B cell (primary cell): Measurements from ENCODE around the gene IFNW1. TPM values are rescaled to one million over a fixed set of nuclear protein-coding genes. Genes with fewer than 3 reads are reported as not detected.

Source experiments
- ATAC-seq: fragments of 200-7000 bp; cut with Tn5 transposase; one replicate; pipeline ENCODE4 v1.10.0; 2021; ENCODE audit warnings: low read depth, mild to moderate bottlenecking, moderate number of reproducible peaks, moderate library complexity
- CTCF ChIA-PET: fragments of 350-600 bp; sonication (Branson Sonifier 250); formaldehyde crosslinking; loops from one replicate; lab custom pipeline; 2021; ENCODE audit warnings: antibody characterized with exemption, inconsistent platforms; lab: Charles Lee
- POLR2A ChIA-PET: fragments of 350-600 bp; sonication (Branson Sonifier 250); formaldehyde crosslinking; loops from one replicate; lab custom pipeline; 2021; ENCODE audit warnings: antibody characterized with exemption; lab: Charles Lee
- DNase-seq: peaks from one replicate; pipeline ENCODE4 v3.0.0; 2013
- H2AFZ ChIP-seq: 2 replicates; pipeline ENCODE4 v1.6.1; 2012; ENCODE audit warnings: mild to moderate bottlenecking, low read depth, low read length; ENCODE audit not compliant: insufficient read depth, poor library complexity, severe bottlenecking
- H3K27ac ChIP-seq, 2 donors: 1 replicate in 1 of 2; 2 replicates in 1 of 2; pipeline ENCODE4 v1.5.1; 2012 to 2013; ENCODE audit warnings: low read length in 2 of 2, mild to moderate bottlenecking in 2 of 2, moderate library complexity in 1 of 2
- H3K27me3 ChIP-seq, 4 experiments: fragments of 200-600 bp in 1 of 4; sonication (generic) in 1 of 4; replicated peaks in 1 of 4; 1 replicate in 2 of 4; 2 replicates in 2 of 4; pipeline versions ENCODE4 v1.6.1 to v1.7.0; 2013 to 2016; ENCODE audit warnings: low read length in 3 of 4, mild to moderate bottlenecking in 2 of 4, mixed read lengths in 1 of 4, moderate library complexity in 1 of 4; ENCODE audit not compliant: insufficient read depth in 4 of 4, control insufficient read depth in 3 of 4; ENCODE audit errors: control extremely low read depth in 1 of 4
- H3K36me3 ChIP-seq, 2 experiments: replicated peaks in 1 of 2; 1 replicate in 1 of 2; 2 replicates in 1 of 2; pipeline versions ENCODE4 v1.6.1 to v1.7.1; 2013; ENCODE audit warnings: low read length in 1 of 2; ENCODE audit not compliant: insufficient read depth in 2 of 2, control insufficient read depth in 1 of 2; ENCODE audit errors: control extremely low read depth in 1 of 2, extremely low read depth in 1 of 2
- H3K4me1 ChIP-seq, 2 donors: fragments of 200-600 bp in 1 of 2; sonication (generic) in 1 of 2; 1 replicate in 1 of 2; 2 replicates in 1 of 2; pipeline versions ENCODE4 v1.5.1 to v1.6.1; 2013 to 2017; ENCODE audit warnings: low read length in 2 of 2; ENCODE audit not compliant: control insufficient read depth in 2 of 2, insufficient read depth in 2 of 2
- H3K4me2 ChIP-seq: replicated peaks from 2 replicates; pipeline ENCODE3; 2012; ENCODE audit warnings: mild to moderate bottlenecking, low read depth, low read length; ENCODE audit not compliant: poor library complexity, severe bottlenecking
- H3K4me3 ChIP-seq, 5 experiments: fragments of 200-600 bp in 1 of 5; sonication (generic) in 1 of 5; 1 replicate in 3 of 5; 2 replicates in 2 of 5; pipeline versions ENCODE4 v1.5.1 to v1.7.0; 2011 to 2016; ENCODE audit warnings: low read length in 4 of 5, mild to moderate bottlenecking in 4 of 5, low read depth in 2 of 5, control low read depth in 1 of 5, moderate library complexity in 1 of 5; ENCODE audit not compliant: insufficient read depth in 1 of 5; ENCODE audit errors: control extremely low read depth in 1 of 5, extremely low read depth in 1 of 5
- H3K79me2 ChIP-seq: fragments of 200-600 bp; sonication (generic); one replicate; pipeline ENCODE4 v1.6.0; 2016; ENCODE audit warnings: low read length; ENCODE audit not compliant: control insufficient read depth, insufficient read depth
- H3K9ac ChIP-seq: fragments of 200-600 bp; sonication (generic); 2 replicates; pipeline ENCODE4 v1.6.1; 2017; ENCODE audit warnings: mild to moderate bottlenecking, low read length, moderate library complexity
- H3K9me3 ChIP-seq, 3 donors: one replicate each; pipeline versions ENCODE4 v1.6.1 to v1.7.1; 2013; ENCODE audit warnings: low read length in 2 of 3; ENCODE audit not compliant: control insufficient read depth in 2 of 3, insufficient read depth in 1 of 3; ENCODE audit errors: control extremely low read depth in 1 of 3
- H4K20me1 ChIP-seq: 2 replicates; pipeline ENCODE4 v1.6.0; 2012; ENCODE audit warnings: mild to moderate bottlenecking, low read length; ENCODE audit not compliant: insufficient read depth, control insufficient read depth, poor library complexity, severe bottlenecking
- H3K27ac Mint-ChIP-seq: one replicate; pipeline ENCODE4 v1.8.0; 2021; ENCODE audit warnings: mixed read lengths
- H3K27me3 Mint-ChIP-seq: one replicate; pipeline ENCODE4 v1.8.0; 2021; ENCODE audit warnings: mixed read lengths
- H3K4me1 Mint-ChIP-seq: one replicate; pipeline ENCODE4 v1.8.0; 2021; ENCODE audit warnings: mixed read lengths
- H3K4me3 Mint-ChIP-seq: one replicate; pipeline ENCODE4 v1.8.0; 2021; ENCODE audit warnings: mixed read lengths
- H3K9me3 Mint-ChIP-seq: one replicate; pipeline ENCODE4 v1.8.0; 2022; ENCODE audit warnings: mixed read lengths; ENCODE audit not compliant: insufficient read depth
- CTCF ChIP-seq: fragments of 200-600 bp; IDR thresholded peaks from one replicate; pipeline ENCODE4 v1.8.0; 2022; ENCODE audit warnings: antibody characterized with exemption, mild to moderate bottlenecking
- EZH2 ChIP-seq: IDR thresholded peaks from 2 replicates; pipeline ENCODE4 v1.6.1; 2012; ENCODE audit warnings: borderline replicate concordance, low read depth, mild to moderate bottlenecking, moderate library complexity, low read length; ENCODE audit not compliant: insufficient read depth, poor library complexity, severe bottlenecking
- WGBS: methylation state at CpG from one replicate; pipeline ENCODE4 v1.1.5; 2013; ENCODE audit warnings: missing lambda C conversion rate; ENCODE audit not compliant: insufficient coverage; 5-methylcytosine and 5-hydroxymethylcytosine counted together
- intact Hi-C: fragments of 100-400 bp; cut with micrococcal nuclease; formaldehyde crosslinking; loops from one replicate; pipeline ENCODE4 v1.10.0; 2022
- polyA plus RNA-seq: library from polyadenylated mRNA; depleted of rRNA; stranded (reverse); fragments of >200 nt; gene quantifications from 2 replicates; pipeline ENCODE4 v1.2.3, GENCODE V29; 2012
- total RNA-seq, 2 donors: library from RNA; stranded (reverse); fragments of 120-200 nt in 1 of 2; gene quantifications; 1 replicate in 1 of 2; 2 replicates in 1 of 2; pipeline versions ENCODE4 v1.2.3 to v1.2.4, GENCODE V29; 2013 to 2022

The IFNW1 gene
- total and polyA plus RNA-seq, 2 donors (not counting 1 experiment from before 2014, with no cell fraction given), result not detected

GRCh38 chr9:21121079-21121478 lies 20.6 kb downstream of the IFNW1 start:
- Mint-ChIP-seq H3K4me1 (no peaks in the 10 kb centered on the region), H3K9me3 (no peaks in the 10 kb centered on the region), H3K27ac (no peak overlapping the region), H3K27me3 (peaks cover 20% of the 10 kb centered on the region), H3K4me3 (no peak overlapping the region)
- Histone ChIP-seq H3K4me2 (no peak overlapping the region), H2AFZ (no peak overlapping the region), H3K4me3 (no peak overlapping the region), H3K27ac (no peak overlapping the region), H3K9ac (no peak overlapping the region), H3K9me3 (no peaks in the 10 kb centered on the region), H3K79me2 (no peaks in the 10 kb centered on the region), H4K20me1 (no peaks in the 10 kb centered on the region), H3K36me3 (no peaks in the 10 kb centered on the region), H3K4me1 (no peaks in the 10 kb centered on the region), H3K27me3 (peaks cover 0 to 3% (median 0%) of the 10 kb centered on the region in 4 experiments)
- ChIA-PET CTCF (interaction anchor here (2.3 kb wide), 1 partner anchor 10 kb away, joined by 10 read pairs; no protein-coding TSS in a partner anchor), POLR2A (no interaction called here)
- intact Hi-C loops, result no loop called here
- DNase-seq (no peak), ATAC-seq (no peak)
- WGBS, result 83% methylated on average over 1 of the region's 2 CpGs
- no peak for TF ChIP-seq CTCF
- no peak for TF ChIP-seq EZH2

GRCh38 chr9:21119093-21119770 lies 22.4 kb downstream of the IFNW1 start:
- H3K4me1 ChIP-seq, result no peaks in the 10 kb centered on the region
- WGBS, result 40% methylated on average over 5 of the region's 7 CpGs
- H3K27me3 Mint-ChIP-seq, result peaks cover 16% of the 10 kb centered on the region
- no peak overlapping the region for H2AFZ ChIP-seq
- no peaks in the 10 kb centered on the region for H4K20me1 ChIP-seq
- TF ChIP-seq EZH2 (no peak), CTCF (no peak)
- no peak overlapping the region for H3K4me3 Mint-ChIP-seq
- ATAC-seq, result no peak
- H3K9ac ChIP-seq, result no peak overlapping the region
- H3K4me2 ChIP-seq, result no peak overlapping the region
- intact Hi-C loops, result loop anchor here (10.0 kb wide), 1 partner anchor 764 kb away; no protein-coding TSS in a partner anchor
- no peak overlapping the region for H3K27ac Mint-ChIP-seq
- H3K9me3 ChIP-seq, result no peaks in the 10 kb centered on the region
- no peaks in the 10 kb centered on the region for H3K36me3 ChIP-seq
- H3K27ac ChIP-seq, result no peak overlapping the region
- no peaks in the 10 kb centered on the region for H3K4me1 Mint-ChIP-seq
- CTCF ChIA-PET, result no interaction called here
- POLR2A ChIA-PET, result no interaction called here
- H3K27me3 ChIP-seq, result no peaks in the 10 kb centered on the region
- H3K79me2 ChIP-seq, result no peaks in the 10 kb centered on the region
- no peaks in the 10 kb centered on the region for H3K9me3 Mint-ChIP-seq
- DNase-seq, result no peak
- H3K4me3 ChIP-seq, result no peak overlapping the region
